Keratinocyte (primary cell): Measurements from ENCODE around the gene ALX4. TPM values are rescaled to one million over a fixed set of nuclear protein-coding genes. Genes with fewer than 3 reads are reported as not detected.

Experiments used
- DNase-seq: peaks from one replicate; pipeline ENCODE4 v3.0.0-alpha.2; 2011; ENCODE audit warnings: low read depth, missing footprints, low spot score
- FAIRE-seq: peaks from 2 replicates; lab custom pipeline; 2011; peaks lifted over from hg19 to GRCh38; lab: Jason Lieb, UNC
- H2AFZ ChIP-seq: 2 replicates; pipeline ENCODE4 v1.6.0; 2012; ENCODE audit warnings: low read length, control low read depth, inconsistent platforms; ENCODE audit not compliant: control insufficient read depth
- H3K27ac ChIP-seq: 2 replicates; pipeline ENCODE4 v1.5.1; 2011; ENCODE audit warnings: low read length; ENCODE audit not compliant: control insufficient read depth, insufficient read depth
- H3K27me3 ChIP-seq: 3 replicates; pipeline ENCODE4 v1.6.0; 2011; ENCODE audit warnings: low read length; ENCODE audit not compliant: control insufficient read depth, insufficient read depth; ENCODE audit errors: extremely low read depth
- H3K36me3 ChIP-seq, 2 experiments: 2 replicates in 1 of 2; 3 replicates in 1 of 2; pipeline ENCODE4 v1.5.1; 2011; ENCODE audit warnings: low read length in 2 of 2, mild to moderate bottlenecking in 1 of 2; ENCODE audit not compliant: control insufficient read depth in 2 of 2, insufficient read depth in 2 of 2; ENCODE audit errors: extremely low read depth in 1 of 2
- H3K4me1 ChIP-seq: 3 replicates; pipeline ENCODE4 v1.5.1; 2011; ENCODE audit warnings: low read length; ENCODE audit not compliant: control insufficient read depth, insufficient read depth; ENCODE audit errors: extremely low read depth
- H3K4me2 ChIP-seq: 3 replicates; pipeline ENCODE4 v1.6.0; 2011; ENCODE audit warnings: low read depth, low read length; ENCODE audit not compliant: control insufficient read depth, insufficient read depth; ENCODE audit errors: extremely low read depth
- H3K4me3 ChIP-seq, 3 experiments: fragments of 200-600 bp in 1 of 3; sonication (generic) in 1 of 3; 2 replicates in 2 of 3; 3 replicates in 1 of 3; pipeline ENCODE4 v1.5.1; 2011 to 2016; ENCODE audit warnings: low read length in 3 of 3, mild to moderate bottlenecking in 3 of 3, control low read depth in 2 of 3, inconsistent platforms in 1 of 3, low read depth in 1 of 3, mixed read lengths in 1 of 3, mixed run types in 1 of 3, moderate library complexity in 1 of 3; ENCODE audit not compliant: control insufficient read depth in 2 of 3, insufficient read depth in 2 of 3; ENCODE audit errors: extremely low read depth in 1 of 3
- H3K79me2 ChIP-seq: 2 replicates; pipeline ENCODE4 v1.6.0; 2012; ENCODE audit warnings: low read length; ENCODE audit not compliant: control insufficient read depth, insufficient read depth
- H3K9ac ChIP-seq: 3 replicates; pipeline ENCODE4 v1.6.0; 2011; ENCODE audit warnings: low read length; ENCODE audit not compliant: control insufficient read depth, insufficient read depth; ENCODE audit errors: extremely low read depth
- H3K9me1 ChIP-seq: 3 replicates; pipeline ENCODE4 v1.6.0; 2011; ENCODE audit warnings: low read length; ENCODE audit not compliant: control insufficient read depth, insufficient read depth; ENCODE audit errors: extremely low read depth
- H3K9me3 ChIP-seq: 2 replicates; pipeline ENCODE4 v1.5.1; 2012; ENCODE audit warnings: low read depth, low read length; ENCODE audit not compliant: control insufficient read depth
- H4K20me1 ChIP-seq: 3 replicates; pipeline ENCODE4 v1.6.0; 2011; ENCODE audit warnings: low read length; ENCODE audit not compliant: control insufficient read depth, insufficient read depth; ENCODE audit errors: extremely low read depth
- CTCF ChIP-seq, 3 experiments: IDR thresholded peaks in 1 of 3; conservative IDR thresholded peaks in 1 of 3; optimal IDR thresholded peaks in 1 of 3; 2 replicates in 2 of 3; 3 replicates in 1 of 3; pipeline versions ENCODE3 to v1.5.1; 2011; ENCODE audit warnings: low read length in 3 of 3, mild to moderate bottlenecking in 3 of 3, moderate library complexity in 2 of 3, control low read depth in 1 of 3, inconsistent platforms in 1 of 3; ENCODE audit not compliant: insufficient read depth in 2 of 3; ENCODE audit errors: extremely low read depth in 1 of 3
- EZH2 ChIP-seq: IDR thresholded peaks from one replicate; pipeline ENCODE4 v1.6.1; 2012; ENCODE audit warnings: inconsistent platforms, mild to moderate bottlenecking, low read length, moderate library complexity
- dilution Hi-C: fragments of 300-500 bp; cut with MboI; formaldehyde crosslinking; loops from one replicate; pipeline ENCODE4 v1.7.0; 2020; ENCODE audit warnings: low sequenced_read_pairs; ENCODE audit not compliant: extremely low pct_ligation_motif_present
- polyA plus RNA-seq, 5 experiments: library from polyadenylated mRNA; depleted of rRNA in 3 of 5; stranded (reverse) in 3 of 5; stranded (forward) in 1 of 5; unstranded in 1 of 5; fragments of >200 nt; gene quantifications; 1 replicate in 1 of 5; 2 replicates in 3 of 5; 3 replicates in 1 of 5; pipeline versions ENCODE4 v1.2.1 to v1.2.3, GENCODE V29; 2011 to 2012; ENCODE audit warnings: missing spikeins in 2 of 5, low read depth in 1 of 5, low replicate concordance in 1 of 5

The ALX4 gene
- polyA plus RNA-seq, 1 donor (not counting 4 experiments of a cell fraction or from before 2014, with no cell fraction given): not detected

GRCh38 chr11:44244639-44245310, 65.2 kb downstream of the ALX4 start:
- dilution Hi-C loops: no loop called here
- no peak for DNase-seq
- H3K27me3 ChIP-seq: no peaks in the 10 kb centered on the region
- peaks cover 6% of the 10 kb centered on the region for H3K4me1 ChIP-seq
- peaks cover 11 to 18% of the 10 kb centered on the region in 2 experiments for H3K36me3 ChIP-seq
- no peak overlapping the region for H3K9ac ChIP-seq
- H3K79me2 ChIP-seq: no peaks in the 10 kb centered on the region
- H4K20me1 ChIP-seq: no peaks in the 10 kb centered on the region
- no peak overlapping the region for H3K27ac ChIP-seq
- no peaks in the 10 kb centered on the region for H3K9me3 ChIP-seq
- H2AFZ ChIP-seq: no peak overlapping the region
- H3K4me2 ChIP-seq: no peak overlapping the region
- no peak for FAIRE-seq
- TF ChIP-seq CTCF (optimal IDR thresholded peaks at IDR 0.05 in 1 of 3, IDR thresholded peaks at IDR 0.05 in 1 of 3, conservative IDR thresholded peaks at IDR 0.05 in 1 of 3; ENCODE audit: extremely low read depth in 1 of 3, insufficient read depth in 2 of 3, low read length in 3 of 3) (no peak), EZH2 (no peak)
- H3K4me3 ChIP-seq: no peak overlapping the region
- H3K9me1 ChIP-seq: no peaks in the 10 kb centered on the region

- TF ChIP-seq EZH2 (no peak), CTCF (optimal IDR thresholded peaks at IDR 0.05 in 1 of 3, IDR thresholded peaks at IDR 0.05 in 1 of 3, conservative IDR thresholded peaks at IDR 0.05 in 1 of 3; ENCODE audit: extremely low read depth in 1 of 3, insufficient read depth in 2 of 3, low read length in 3 of 3) (no peak)
- H3K36me3 ChIP-seq: peaks cover 11 to 20% of the 10 kb centered on the region in 2 experiments
- FAIRE-seq (no peak), DNase-seq (no peak)
- no peaks in the 10 kb centered on the region for H3K9me1 ChIP-seq
- H3K4me1 ChIP-seq: peaks cover 6% of the 10 kb centered on the region
- H3K79me2 ChIP-seq: no peaks in the 10 kb centered on the region
- H3K27me3 ChIP-seq: no peaks in the 10 kb centered on the region
- H3K27ac ChIP-seq: no peak overlapping the region
- no peak overlapping the region for H3K9ac ChIP-seq
- H3K9me3 ChIP-seq: no peaks in the 10 kb centered on the region
- H3K4me2 ChIP-seq: no peak overlapping the region
- H2AFZ ChIP-seq: no peak overlapping the region
- no peaks in the 10 kb centered on the region for H4K20me1 ChIP-seq
- dilution Hi-C loops: no loop called here
- no peak overlapping the region for H3K4me3 ChIP-seq
Observed at GRCh38 chr11:44243595-44244343, 66.2 kb downstream of the ALX4 start.
